ENCODE results near the gene CACNG7.

The CACNG7 gene

DNA sequence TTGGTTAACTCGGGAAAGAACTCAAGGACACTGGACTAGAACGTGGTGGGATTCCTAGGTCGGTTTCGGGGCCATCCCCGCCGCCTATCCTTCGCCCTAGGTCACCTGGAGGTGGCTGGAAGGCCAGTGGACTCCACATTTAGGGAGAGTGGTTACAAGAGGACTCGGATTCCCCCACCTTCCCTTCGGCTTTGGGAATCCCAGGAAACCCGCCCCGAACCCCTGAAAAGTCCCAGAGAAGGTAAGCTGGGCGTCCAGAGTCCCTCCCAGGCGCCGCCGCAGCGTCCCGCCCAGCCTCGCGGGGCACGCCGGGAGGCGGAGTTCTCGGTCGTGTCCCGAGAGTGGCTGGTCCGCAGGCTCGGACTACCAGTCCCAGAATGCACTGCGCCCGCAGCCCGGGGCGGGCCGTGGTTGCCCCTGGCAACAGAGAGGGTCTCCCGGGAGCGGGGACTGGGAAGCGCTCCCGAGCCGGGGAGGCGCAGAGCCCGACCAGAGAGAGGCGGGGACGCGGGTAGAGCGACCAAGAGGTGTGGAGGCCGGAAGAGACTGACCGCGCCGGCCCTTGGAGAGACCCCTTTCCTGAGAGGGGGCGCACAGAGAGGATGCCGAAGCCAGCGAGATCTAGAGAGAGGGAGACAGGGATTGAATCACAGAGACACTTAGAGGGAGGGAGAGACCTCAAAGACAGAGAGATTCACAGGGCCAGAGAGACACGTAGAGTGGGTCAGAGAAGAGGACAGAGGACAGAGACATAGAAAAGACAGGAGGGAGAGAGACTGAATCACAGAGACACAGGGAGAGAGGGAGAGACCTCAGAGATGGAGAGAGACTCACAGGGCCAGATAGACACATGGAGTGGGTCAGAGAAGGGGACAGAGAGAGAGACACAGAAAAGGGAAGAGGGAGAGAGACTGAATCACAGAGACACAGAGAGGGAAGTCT, 29.7 kb upstream of the CACNG7 start:
- peak; percentile 33 for DNase-seq

DNA sequence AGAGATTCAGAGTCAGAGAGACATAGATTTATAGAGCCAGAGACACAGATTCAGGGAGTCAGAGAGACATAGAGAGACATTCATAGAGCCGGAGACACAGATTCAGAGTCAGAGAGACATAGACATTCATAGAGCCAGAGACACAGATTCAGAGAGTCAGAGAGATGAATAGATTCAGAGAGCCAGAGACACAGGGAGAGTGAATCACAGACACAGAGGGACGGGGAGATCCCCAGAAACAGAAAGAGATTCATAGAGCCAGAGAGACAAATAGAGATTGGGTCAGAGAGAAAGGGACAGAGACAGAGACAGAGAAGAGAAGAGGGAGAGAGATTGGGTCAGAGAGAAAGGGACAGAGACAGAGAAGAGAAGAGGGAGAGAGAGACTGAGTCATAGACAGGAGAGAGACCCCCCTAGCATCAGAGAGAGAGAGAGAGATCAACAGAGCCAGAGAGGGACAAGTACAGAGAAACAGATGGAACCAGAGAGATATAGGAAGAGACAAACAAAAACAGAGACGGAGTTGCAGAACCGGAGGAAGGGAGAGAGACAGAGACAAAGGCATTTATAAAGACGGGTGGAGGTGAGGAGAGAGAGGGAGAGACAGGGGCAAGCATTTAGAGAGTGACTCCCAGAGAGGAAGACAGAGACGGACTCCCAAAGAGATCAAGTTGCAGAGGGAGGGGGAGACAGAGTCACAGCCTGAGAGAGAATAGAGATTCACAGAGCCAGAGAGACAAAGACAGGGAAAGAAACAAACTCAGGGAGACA, 28.2 kb upstream of the CACNG7 start:
- no peak for DNase-seq

DNA sequence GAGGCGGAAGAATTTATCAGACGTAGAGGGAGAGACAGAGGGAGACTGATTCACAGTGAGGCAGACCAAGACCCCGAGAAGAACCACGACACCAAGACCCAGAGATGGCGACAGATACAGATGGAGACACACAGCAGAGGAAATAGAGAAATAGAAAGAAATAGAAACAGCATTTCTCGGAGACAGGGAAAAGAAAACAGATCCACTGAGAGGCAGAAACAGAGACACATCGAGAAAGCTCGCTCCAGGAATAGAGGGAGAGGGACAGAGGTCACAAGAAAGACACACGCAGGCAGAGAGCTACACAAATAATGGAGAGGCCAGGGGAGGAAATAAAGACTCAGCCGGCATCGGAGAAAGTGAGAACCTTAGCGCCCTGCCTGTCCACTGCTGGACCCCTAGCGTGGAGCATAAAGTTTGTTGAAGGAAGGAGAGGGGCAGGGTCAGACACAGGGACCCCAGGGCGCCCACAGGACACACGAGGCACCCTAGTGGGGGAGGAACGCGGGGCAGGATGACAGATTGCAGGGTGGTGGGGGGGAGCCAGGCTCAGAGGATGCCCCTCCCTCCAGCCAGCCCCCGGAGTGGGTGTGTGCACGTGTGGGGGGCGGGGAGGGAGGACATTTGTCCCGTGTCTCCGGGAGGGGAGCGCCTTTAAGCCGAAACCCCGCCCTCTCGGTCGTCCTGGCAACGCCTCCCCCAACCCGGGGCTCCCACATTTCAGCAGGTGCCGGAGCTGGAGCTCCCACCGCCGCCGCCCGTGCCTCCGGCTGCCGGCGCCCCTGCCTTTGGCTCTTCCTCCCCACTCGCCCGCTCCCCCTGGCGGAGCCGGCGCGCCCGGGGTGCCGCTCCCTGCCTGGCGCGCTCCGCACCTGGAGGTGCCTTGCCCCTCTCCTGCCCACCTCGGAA, 27.3 kb upstream of the CACNG7 start, which contains the start of gene PRKCG:
PRKCG (plus strand) TSS at position 716 of the 909 bp plus-strand sequence. CDS start 298 bp downstream, outside the sequence.
- no peak for DNase-seq

DNA sequence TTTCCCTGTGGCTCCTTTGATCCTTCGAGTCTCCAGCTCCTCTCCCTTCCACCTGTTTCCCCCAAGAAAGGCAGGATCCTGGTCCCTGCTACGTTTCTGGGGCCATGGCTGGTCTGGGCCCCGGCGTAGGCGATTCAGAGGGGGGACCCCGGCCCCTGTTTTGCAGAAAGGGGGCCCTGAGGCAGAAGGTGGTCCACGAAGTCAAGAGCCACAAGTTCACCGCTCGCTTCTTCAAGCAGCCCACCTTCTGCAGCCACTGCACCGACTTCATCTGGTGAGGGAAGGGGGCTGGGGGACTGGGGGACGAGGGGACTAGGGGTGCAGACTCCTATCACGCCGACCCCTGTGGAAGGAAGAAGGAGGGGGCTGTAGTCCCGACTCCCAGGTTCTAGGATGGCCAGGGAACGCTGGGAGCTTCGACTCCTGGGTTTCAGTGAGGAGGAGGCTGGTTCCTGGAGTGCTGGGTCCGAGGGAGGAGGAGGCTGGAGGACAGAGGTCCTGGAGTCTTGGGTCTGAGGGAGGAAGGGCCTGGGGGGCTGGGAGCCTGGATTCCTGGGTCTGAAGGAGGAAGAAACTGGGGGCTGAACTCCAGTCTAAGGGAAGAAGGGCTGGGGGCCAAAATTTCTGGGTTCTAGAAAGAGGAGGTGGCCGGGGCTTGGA, 26.6 kb upstream of the CACNG7 start:
- DNase-seq, result no peak

DNA sequence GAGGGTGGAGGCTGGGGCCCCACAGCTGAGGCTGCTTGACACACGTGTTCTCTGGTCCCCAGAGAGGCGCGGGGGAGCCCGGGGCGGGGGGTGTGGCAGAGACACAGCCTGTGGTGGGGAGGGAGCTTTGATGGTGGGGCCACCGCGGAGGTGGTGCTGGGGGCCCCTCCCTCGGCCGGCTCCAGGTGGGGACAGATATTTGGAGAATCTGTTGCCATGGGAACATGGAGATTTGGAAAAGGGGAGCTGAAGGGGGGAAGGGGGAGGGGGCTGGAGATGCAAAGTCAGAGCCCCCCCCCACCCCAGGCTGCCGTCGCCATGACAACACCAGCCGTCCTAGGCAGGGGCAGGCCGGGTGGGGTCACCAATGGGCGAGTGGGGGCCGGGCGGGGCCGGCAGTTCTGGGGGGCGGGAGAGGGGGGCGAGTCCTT, 25.8 kb upstream of the CACNG7 start:
- DNase-seq, result no peak

DNA sequence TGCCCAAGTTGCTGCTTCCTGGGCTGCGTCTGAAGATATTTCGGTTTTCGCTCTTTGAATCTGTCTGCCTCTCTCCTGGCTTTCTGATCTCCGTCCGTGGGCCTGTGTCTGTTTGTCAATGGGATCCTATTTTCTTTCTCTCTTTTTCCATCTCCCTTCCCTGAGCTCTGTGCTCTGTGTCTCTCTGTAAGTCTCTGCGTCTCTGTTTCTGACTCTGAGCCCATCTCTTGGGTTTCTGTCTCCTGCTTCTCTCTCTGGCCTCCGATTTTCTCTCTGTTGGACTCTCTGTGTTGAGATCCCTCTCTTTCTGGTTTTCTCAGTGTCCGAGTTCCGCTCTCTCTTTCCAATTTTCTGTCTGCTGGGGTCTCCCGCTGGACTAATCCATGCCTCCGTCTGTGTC, 25.3 kb upstream of the CACNG7 start:
- no peak for DNase-seq

DNA sequence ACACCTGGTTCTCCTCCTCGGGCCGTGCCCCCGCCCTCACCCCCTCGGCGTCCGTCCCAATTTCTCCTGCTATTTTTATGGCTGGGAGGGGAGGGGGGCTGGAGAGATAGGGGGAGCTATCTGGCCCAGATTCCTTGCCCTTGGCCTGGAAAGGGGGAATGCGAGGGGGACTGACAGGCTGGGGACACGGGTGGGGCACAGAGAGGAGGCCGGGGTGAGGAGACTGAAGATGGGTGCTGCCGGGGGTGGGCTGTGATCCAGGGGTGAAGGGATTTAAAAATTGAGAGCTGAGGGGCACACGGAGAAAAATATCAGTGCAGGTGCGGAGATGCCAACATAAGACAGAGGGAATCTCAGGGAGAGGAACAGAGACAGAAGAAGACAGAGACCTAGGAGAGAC, 24.8 kb upstream of the CACNG7 start:
- DNase-seq, result no peak

DNA sequence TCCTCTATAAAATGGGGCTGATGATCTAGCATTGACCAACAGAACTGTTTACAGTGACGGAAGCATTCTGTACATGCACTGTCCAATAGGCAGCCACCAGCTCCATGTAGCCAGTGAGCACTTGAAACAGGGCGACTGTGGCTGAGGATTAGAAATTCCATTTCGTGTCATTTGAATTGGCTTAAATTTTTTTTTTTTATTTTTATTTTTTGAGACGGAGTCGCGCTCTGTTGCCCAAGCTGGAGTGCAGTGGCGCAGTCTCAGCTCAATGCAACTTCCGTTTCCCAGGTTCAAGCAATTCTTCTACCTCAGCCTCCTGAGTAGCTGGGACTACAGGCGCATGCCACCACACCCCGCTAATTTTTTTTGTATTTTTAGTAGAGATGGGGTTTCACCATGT, 24.0 kb upstream of the CACNG7 start:
- DNase-seq, result no peak

DNA sequence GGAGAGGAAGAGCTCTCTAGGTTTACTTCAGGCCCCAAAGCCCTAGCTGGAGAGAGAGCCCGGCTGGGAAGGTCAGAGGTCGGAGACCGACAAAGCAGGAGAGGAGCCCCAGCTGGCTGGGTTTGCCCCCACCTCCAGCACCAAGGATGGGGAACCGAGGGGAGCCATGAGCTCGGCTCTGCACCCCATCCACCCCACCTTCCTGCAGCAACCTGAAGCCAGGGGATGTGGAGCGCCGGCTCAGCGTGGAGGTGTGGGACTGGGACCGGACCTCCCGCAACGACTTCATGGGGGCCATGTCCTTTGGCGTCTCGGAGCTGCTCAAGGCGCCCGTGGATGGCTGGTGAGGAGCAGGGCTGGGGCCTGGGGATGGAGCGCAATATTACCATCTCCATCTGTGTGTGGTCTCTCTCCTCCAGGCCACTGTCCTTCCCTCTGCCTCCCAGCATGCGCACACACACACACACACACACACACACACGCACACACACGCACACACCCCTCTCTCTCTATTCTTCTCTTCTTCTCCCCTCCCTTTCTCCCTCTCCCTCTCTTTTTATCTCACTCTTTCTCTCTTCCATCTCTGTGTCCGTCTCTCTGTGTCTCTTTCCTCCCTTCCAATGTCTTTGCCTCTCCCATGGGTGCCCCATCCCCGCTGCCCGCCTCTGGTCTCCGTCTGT, 16.6 kb upstream of the CACNG7 start:
- no peak for DNase-seq

DNA sequence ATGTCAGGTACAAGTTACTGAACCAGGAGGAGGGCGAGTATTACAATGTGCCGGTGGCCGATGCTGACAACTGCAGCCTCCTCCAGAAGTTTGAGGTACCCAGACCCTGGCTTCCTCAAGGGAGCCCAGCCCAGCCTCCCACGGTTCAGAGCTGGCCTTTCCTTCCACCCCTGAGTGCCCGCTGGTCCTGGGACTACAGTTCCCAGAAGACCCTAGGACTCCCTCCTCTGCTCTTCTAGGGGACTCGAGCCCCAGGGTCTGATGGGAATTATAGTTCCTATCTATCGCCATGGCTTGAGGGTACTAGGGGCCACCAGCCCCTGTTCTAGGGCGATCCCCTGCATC, 16.1 kb upstream of the CACNG7 start:
- DNase-seq, result no peak

DNA sequence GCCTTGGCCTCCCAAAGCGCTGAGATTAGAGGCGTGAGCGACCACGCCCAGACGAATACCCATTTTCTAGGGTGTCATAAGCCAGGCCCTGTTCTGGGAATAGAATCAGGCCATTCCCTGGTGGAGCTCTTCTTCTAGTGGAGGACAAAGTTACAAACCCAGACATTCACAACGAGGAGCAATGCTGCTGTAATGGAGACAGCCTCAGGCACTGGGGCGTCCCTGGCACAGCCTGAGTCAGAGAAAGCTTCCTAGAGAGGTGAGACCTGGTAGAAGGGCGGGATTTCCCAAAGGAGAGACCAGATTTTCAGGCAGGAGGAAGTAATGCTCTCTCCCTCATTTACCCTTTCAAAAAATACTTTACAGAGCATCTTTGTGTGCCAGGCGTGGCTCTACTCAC, 14.4 kb upstream of the CACNG7 start:
- DNase-seq, result no peak

DNA sequence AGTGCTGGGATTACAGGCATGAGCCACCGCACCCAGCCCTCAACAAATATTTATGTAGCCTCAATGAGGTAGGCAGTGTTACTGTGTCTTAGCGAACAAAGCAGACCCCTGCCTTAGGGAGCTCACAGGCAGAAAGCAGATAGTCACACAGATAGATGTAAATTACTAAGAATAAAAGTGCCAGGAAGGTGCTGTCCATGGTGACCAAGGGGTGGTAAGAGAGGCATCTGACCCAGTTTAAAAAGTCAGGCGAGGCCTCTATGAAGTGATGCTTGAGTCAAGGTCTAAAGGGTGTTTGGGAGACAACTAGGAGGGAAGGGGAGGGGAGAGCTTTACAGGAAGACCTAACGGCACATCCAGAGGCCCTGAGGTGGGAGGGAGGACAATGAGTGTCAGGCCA, 12.4 kb upstream of the CACNG7 start:
- DNase-seq, result no peak

DNA sequence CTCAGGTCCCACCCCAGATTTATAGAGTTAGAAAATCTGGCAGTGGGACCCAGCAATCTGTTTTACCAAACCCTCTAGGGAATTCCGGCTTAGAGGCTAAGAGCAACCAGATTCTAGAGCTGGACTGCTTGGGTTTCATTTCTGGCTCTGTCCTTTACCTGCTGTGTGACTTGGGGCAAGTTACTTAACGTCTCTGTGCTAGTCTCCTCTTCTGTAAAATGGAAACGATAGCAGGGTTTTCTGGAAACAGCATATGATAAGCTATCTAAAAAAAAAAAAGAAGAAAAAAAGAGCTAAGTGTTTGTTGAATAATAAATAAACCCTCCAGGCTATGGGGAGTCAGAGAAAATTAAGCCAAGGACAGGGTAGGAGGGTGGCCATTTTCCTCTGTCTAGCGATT, 11.6 kb upstream of the CACNG7 start:
- no peak for DNase-seq

DNA sequence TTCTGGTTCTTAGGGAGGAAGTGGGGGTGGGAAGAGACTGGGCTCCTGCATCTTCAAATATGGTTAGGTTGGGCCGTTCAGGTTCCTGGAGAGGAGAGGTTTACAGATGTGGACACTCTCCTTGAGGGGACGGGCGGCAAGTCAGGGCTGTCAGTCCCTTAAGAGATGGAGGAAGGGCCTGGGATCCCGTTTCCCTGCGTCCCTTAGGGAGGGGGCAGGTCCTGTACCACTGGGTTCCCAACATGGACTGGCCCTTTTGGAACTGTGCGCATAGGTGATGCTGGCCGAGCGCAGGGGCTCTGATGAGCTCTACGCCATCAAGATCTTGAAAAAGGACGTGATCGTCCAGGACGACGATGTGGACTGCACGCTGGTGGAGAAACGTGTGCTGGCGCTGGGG, 10.9 kb upstream of the CACNG7 start:
- DNase-seq, result no peak

DNA sequence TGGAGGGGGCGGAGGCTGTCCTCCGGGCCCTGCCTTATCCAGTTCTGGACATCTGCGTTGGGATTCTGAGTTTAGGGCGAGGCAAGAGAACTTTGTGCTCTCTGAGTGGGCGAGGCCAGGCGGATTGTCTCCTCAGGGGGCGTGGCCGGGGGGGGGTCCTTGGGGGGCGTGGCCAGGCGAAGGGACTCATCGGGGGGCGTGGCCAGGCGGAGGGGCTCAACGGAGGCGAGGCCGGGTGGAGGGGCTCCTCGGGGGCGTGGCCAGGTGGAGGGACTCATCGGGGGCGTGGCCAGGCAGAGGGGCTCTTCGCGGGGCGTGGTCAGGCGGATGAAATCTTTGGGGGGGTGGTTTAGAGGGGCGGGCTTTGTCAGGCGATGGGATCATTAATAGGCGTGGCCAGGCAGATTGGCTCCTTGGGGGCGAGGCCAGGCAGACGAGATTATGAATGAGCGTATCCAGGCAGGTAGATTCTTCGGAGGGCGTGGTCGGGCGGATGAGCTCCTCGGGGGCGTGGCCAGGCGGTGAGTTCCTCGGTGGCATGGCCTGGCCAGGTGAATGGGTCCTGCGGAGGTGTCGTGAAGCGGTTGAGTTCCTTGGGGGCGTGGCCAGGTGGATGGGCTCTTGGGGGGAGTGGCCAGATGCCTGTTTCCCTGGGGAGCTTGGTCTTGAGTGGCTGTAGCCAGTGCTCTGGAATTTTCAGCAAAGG, 10.3 kb upstream of the CACNG7 start:
- no peak for DNase-seq

DNA sequence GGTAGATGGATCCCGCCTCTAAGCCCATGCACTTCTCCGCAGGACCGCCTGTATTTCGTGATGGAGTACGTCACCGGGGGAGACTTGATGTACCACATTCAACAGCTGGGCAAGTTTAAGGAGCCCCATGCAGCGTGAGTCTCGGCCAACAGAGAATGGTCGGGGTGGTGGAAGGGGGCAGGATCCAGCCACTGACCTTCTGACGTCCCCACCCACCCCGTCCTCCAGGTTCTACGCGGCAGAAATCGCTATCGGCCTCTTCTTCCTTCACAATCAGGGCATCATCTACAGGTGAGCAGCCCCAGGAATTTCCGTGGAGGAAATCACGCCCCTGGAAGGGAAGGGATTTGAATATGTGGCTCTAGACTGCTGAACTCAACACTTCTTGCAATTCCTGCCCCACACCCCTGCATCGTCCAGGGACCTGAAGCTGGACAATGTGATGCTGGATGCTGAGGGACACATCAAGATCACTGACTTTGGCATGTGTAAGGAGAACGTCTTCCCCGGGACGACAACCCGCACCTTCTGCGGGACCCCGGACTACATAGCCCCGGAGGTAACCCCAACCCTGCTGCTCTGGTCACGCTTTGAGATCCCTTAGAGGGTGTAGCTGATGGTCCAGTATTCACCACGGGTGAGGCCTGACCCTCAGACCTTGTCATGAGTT, 8.8 kb upstream of the CACNG7 start:
- DNase-seq, result no peak

DNA sequence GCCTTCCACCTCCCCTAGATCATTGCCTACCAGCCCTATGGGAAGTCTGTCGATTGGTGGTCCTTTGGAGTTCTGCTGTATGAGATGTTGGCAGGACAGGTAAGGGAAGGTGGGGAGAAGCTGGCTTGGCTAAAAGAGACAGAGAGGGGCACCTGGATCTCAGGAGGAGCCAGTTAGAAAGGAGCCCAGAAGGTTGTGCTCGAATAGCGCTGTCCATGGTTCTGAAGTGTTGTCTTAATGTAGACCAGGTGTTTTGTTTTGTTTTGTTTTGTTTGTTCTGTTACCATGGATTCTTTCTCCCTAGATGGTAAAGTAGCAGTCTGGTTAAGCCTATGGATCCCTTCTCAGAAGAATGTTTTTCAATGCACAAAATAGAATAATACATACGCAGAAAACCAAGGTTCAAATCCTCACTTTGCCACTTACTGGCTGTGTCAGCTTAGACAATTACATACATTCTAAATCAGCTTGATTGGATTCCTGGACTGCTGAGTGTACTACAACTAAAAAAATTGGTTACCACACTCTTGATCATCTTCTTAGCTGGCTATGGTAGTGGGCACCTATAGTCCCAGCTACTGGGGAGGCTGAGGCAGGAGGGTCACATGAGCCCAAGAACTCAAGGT, 5.9 kb upstream of the CACNG7 start:
- DNase-seq, result no peak

DNA sequence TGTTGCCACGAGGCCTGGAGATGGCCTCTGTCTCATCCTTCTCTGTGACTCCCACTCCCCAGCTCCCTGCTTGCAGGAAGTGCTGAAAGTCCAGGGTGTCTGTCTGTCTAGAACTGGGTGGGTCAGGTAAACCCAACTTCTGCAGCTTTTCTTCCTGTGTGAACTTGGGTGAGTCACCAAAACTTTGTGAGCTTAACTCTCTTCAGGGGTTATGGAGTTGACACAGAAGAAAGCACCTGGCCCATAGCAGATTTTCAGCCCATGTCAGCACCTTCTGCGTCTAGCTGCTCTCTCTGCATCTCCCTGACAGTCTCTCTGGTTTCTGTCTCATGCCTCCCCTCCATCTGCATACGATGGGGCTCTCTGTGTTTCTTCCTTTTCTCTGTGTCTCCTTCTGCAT, 4.2 kb upstream of the CACNG7 start:
- DNase-seq, result no peak

DNA sequence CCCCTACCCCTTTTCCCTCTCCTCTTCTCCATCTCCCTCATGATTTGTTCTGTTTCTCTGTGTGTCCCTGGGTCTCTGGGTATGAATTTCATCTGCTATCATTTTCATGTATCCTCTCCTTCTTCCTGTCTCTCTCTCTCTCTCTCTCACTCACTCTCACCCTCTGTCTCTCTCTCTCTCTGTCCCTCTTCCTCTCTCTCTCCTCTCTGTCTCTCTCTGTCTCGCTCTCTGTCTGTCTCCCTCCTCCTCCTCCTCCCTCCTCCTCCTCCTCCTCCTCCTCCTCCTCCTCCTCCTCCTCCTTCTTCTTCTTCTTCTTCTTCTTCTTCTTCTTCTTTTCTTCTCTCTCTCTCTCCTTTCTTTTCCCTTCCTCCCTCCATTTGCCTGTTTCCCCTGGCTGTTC, 3.3 kb upstream of the CACNG7 start:
- DNase-seq, result no peak
